ENCODE data around the gene CNPY1.

Gene CNPY1

DNA sequence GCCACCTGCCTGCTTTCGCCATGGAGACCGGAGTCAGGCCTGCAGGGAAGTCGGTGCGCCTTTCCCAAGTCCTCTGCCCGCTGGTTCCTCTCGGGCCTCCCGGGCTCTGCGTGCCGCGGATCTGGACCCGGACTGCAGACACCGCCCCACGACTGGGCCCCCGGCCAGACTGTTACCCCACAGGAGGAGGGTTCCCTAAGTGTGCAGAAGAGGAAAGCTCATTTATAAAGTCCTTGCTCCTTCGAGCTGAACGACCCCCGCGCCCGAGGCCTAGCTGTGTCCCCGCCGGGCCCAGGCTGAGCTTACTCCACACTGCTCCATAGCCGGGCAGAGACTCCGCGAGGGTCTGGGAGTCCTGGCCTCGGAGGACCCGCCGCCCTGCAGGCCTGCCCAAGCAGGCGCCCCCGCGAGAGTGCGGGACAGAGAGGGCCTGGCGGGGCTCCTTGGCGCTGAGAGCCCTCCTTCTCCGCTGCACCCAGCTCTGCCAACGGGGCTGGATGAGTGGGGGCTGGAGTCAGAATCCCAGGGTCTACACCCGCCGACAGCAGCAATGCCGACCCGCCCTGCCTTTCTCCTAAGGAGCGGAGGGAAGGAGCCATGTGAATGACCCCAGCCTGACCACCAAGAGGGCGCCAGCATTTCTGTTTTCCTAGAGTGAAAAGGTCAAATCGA lies 80.1 kb downstream of the CNPY1 start:
- DNase-seq (ENCODE audit: low spot score) = no peak

DNA sequence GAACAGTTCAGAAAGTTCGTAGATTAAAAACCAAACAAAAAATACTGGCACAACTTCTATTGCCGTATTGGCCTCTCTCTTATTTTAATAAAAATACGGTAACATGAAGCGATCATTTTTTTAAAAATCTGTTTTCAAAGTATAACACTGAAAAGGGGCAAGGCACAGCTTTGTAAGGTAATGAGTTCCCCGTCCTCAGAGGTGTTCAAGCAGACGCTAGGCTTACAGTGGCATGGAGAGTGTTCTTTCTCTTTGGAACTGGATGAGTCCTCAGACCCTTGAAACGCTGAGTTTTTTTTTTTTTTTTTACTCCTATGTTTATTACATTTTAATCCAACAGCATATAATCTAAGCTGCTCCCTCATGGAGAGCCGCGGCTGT lies 80.6 kb downstream of the CNPY1 start:
- DNase-seq (ENCODE audit: low spot score) = no peak

DNA sequence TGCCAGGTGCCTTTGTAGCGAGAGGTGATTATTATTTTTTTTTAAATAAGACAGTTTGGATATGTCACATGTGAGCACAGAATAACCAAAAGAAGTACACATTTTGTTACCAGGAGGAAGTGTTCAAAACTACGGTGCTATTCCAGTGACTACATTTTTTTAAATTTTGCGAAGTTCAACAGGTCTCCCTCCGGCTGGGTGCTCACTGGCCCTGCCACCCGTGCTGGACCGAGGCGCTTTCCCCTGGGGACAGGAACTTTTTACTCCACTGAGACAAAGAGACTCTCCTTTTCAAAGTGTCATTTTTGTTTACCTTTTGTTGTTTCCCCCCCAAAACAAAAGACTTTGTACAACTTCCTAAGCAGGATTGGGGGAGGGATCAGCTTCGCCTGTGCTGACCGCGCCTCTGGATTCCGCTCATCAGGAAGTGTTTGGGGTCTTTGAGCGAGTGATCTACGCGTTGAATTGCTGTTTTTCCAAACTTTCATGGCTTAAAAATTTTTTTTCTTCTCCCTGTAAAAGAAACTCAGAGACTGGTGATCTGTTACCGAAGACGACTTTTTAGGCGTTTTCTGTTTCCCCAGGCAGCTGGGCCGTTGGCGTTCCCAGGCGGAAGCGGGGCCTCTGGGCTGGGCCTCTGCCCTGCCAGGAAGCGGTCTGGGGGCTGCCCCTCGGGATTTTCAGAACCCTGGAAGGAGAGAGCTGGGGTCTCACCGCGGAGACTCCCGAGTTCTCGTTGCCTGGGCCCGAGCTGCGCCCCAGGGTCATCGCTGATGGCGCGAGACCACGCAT lies 81.2 kb downstream of the CNPY1 start:
- no peak for DNase-seq (ENCODE audit: low spot score)

DNA sequence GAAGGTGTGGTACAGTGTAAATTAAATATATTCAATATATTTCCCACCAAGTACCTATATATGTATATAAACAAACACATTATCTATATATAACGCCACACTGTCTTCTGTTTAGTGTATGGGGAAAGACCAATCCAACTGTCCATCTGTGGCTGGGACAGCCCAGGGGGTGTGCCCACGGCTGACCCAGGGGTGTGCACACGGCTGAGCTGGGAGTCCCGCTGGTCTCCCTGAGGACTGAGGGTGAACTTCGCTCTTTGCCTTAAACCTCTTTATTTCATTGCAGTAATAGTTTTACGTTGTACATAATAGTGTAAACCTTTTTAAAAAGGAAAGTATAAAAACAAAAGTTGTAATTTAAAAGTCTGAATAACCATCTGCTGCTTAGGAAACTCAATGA lies 82.2 kb downstream of the CNPY1 start:
- no peak for DNase-seq (ENCODE audit: low spot score)

DNA sequence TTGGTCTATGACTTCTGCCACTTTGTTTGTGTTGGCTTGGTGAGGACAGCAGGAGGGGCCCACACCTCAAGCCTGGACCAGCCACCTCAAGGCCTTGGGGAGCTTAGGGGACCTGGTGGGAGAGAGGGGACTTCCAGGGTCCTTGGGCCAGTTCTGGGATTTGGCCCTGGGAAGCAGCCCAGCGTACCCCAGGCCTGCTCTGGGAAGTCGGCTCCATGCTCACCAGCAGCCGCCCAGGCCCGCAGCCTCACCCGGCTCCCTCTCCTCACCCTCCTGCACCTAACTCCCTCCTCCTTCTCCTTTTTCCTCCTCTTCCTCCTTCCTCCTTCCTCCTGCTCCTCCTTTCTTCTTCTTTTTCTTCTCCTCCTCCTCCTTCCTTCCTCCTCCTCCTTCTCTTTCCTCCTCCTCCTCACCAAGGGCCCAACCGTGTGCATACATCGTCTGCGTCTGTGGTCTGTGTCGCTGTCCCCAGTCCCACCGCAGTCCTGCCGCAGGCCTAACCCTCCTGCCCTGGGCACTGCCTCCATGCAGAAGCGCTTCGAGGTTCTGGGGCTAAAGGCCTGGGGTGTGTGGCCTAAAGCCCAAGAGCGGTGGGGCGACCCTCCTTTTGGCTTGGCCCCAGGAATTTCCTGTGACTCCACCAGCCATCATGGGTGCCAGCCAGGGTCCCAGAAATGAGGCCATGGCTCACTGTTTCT lies 83.1 kb downstream of the CNPY1 start:
- DNase-seq (ENCODE audit: low spot score) = no peak

DNA sequence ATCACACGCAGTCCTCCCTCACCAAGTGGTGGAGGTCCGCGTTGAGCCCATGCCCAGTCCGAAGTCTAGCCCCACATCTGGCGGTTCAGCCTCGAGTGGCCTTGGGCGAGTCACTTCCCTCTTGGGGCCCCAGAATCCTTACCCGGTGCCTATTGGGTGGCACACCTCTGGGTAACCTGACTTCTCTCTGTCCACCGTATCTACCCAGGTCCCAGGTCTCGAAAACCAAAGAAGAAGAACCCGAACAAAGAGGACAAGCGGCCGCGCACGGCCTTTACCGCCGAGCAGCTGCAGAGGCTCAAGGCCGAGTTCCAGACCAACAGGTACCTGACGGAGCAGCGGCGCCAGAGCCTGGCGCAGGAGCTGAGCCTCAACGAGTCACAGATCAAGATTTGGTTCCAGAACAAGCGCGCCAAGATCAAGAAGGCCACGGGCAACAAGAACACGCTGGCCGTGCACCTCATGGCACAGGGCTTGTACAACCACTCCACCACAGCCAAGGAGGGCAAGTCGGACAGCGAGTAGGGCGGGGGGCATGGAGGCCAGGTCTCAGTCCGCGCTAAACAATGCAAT lies 84.1 kb downstream of the CNPY1 start:
- DNase-seq (ENCODE audit: low spot score) = no peak

DNA sequence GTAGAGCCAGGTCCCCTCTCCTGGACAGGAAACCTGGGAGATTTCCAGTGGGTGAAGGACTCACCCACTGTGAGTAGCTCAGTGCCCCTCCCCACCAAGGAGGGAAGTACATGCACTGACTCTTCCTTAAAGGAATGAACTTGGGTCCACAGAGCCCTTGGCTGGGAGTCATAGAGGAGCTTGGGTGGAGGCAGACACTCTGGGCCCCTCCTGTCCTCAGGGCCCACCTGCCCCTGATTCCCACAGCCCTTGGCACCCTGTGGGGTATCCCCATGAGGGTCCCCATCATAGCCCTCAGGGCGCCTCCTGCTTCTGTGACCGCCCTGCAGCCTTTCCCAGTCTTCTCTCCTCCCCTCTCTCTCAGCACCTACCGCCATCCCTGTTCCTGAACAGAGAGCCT lies 84.7 kb downstream of the CNPY1 start:
- no peak for DNase-seq (ENCODE audit: low spot score)

DNA sequence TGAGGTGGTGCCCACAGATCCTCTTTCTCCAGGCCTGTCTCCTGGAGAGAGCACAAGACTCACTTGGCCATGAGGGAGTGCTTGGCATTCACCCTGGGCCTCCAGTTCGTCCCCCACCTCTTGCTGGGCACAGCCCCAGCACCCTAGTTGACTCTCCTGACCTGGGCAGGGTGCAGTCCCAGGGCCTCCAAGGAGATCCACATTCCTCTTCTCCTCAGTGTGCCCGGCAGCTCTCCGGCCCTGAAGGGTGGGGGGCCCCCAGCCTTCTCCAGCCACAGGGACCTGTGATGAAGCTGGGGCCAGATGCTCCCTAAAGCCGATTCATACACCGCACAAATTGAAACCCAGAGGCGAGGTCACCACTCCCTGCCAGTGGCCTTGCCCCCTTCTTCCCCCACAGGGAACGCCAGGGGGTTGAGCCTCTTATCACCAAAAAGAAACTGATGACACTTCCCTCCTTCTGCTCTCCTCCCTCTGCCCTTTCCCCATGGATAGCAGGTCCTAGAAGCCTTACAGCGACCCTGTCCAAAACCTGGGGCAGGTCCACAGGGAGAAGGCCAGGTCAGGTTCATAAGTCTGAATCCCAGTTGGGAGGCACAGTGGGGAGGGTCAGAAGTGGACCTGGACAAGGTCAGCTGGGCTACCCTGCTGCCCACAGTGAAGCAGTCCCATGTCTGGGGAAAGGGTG lies 85.3 kb downstream of the CNPY1 start:
- no peak for DNase-seq (ENCODE audit: low spot score)

DNA sequence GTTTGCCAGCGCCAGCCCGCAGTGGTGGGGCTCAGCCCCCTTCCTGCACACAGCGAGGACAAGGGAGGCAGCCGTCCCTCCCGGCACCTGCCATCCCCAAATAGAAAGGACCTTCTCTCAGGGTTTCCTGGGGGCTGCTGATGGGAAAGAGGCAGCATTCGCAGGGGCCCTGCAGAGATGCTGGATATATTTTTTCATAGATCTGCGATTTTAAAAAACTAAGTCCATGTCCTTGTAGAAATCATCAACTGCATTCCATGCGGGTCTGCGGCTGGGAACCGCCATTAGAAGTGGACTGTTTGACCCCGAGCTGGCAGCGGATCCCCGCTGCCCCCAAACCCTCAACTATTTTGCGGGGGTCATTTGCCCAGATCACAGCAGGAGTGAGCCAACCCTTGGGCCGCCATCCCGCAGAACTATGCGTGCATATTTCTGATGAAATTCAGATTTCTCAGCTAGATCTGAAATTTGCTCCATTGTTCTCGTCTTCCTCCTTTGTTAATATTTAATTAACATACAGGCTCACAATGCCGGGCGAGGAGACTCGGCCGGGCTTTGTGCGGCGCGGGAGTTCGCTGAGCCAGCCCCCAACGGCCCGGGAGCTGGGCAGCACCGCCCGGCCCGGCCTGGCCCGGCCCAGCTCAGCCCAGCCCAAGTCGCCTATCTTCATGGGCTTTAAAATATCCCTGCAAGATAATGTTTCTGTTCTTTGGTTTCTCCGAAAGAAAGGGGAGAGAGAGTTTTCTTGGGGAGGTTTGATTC lies 86.5 kb downstream of the CNPY1 start:
- no peak for DNase-seq (ENCODE audit: low spot score)

DNA sequence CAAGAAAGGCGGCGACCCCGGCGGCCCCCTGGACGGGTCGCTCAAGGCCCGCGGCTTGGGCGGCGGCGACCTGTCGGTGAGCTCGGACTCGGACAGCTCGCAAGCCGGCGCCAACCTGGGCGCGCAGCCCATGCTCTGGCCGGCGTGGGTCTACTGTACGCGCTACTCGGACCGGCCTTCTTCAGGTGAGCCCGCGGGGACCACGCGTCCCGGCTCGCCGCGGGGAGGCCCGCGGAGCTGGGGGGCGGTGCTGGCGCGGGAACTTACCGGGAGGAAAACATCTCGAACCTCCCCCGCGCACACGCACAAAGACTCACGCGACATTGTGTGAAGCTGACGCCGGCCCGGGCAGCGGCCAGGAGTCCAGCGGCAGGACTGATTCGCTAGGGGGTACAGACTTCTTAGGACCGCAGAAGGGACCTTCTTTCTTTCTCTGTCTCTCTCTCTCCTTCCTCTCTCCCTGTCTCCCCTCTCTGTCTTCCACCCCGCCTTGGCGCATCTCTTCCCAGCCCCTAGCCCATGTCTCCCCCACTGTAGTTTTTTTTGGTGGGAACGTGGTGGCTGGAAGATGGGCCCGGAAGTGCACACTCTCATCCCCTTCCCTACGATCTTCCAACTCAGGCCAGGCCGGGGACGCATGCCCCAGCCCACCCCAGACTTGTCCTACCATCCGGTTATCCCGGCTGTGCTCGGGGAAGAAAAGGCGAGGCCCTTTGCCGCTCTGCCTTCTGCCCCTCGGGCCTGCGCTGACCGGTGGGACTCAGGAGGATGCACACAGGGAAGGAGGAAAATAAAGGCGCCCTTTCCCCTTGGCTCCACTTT lies 87.3 kb downstream of the CNPY1 start:
- no peak for DNase-seq (ENCODE audit: low spot score)

DNA sequence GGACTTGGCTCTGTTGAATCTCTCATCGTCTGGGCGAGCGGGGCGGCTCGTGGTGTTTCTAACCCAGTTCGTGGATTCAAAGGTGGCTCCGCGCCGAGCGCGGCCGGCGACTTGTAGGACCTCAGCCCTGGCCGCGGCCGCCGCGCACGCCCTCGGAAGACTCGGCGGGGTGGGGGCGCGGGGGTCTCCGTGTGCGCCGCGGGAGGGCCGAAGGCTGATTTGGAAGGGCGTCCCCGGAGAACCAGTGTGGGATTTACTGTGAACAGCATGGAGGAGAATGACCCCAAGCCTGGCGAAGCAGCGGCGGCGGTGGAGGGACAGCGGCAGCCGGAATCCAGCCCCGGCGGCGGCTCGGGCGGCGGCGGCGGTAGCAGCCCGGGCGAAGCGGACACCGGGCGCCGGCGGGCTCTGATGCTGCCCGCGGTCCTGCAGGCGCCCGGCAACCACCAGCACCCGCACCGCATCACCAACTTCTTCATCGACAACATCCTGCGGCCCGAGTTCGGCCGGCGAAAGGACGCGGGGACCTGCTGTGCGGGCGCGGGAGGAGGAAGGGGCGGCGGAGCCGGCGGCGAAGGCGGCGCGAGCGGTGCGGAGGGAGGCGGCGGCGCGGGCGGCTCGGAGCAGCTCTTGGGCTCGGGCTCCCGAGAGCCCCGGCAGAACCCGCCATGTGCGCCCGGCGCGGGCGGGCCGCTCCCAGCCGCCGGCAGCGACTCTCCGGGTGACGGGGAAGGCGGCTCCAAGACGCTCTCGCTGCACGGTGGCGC lies 88.1 kb downstream of the CNPY1 start, which contains the start of gene EN2:
Gene EN2 (plus strand): TSS at position 19 of the 767 bp plus-strand sequence. CDS start 249 bp downstream, at position 268.
- DNase-seq (ENCODE audit: low spot score) = no peak

DNA sequence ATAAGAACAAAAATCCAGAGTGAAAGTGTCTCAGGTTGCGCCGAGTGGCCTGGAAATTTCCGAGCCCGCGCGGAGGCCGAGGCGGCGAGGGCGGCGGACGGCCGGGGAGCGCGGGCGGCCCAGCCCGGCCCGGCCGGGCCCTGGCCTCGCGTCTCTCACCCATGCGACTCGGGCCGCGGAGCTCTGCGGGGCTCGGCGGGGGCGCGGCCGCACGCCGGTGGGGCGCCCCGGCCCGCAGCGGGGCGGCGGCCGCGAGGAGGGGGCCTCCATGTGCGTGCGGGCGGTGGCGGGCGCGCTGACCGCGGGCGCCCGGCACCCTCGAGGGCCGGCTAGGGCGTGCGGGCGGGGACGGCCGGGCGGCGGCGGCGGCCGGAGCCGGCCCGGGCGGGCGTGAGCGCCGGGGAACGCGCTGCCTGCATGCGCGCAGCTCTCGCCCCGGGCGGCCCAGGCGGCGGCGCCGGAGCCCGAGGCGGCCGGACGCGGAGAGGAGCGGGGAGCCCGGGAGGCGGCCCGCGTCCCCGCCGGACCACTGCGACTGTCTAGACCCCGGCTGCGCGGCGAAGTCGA lies 88.7 kb downstream of the CNPY1 start:
- no peak for DNase-seq (ENCODE audit: low spot score)

DNA sequence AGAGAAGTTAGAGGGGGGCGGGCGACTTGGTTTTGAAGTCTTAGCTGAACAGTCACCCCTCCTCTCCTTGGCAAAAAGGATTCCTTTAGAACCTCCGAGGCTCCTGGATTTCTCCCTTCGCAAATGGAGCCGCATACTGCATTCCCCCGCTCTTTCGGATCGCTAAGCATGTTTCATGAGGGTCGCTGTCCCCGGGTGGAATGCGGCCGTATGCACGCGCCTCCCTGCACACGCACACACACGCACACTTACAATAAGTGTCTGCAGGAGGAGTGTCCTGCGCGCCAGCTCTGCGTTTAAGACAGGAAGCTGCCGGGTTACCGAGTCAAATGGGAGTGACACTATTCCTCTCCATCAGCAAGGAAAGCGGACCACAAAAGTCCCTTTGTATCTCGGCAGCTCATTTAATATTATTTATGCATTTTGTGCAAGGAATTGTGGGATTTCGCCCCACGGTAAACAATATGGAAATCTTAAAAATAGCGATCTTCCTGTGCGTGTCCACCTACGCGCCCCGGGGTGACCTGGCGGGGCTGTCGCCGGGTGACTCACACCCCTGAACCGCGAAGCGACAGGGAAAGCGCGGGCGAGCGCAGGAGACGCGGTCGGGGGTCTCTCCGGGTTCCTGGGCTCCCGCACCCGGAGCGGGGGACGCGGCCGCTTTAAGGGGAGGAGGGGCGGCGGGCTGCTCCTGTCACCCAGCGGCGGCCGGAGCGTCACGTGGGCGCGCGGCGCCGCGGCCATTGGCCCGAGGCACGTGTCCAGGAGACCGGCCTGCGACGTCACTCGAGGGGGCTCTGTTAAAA lies 89.4 kb downstream of the CNPY1 start:
- DNase-seq (ENCODE audit: low spot score) = no peak

DNA sequence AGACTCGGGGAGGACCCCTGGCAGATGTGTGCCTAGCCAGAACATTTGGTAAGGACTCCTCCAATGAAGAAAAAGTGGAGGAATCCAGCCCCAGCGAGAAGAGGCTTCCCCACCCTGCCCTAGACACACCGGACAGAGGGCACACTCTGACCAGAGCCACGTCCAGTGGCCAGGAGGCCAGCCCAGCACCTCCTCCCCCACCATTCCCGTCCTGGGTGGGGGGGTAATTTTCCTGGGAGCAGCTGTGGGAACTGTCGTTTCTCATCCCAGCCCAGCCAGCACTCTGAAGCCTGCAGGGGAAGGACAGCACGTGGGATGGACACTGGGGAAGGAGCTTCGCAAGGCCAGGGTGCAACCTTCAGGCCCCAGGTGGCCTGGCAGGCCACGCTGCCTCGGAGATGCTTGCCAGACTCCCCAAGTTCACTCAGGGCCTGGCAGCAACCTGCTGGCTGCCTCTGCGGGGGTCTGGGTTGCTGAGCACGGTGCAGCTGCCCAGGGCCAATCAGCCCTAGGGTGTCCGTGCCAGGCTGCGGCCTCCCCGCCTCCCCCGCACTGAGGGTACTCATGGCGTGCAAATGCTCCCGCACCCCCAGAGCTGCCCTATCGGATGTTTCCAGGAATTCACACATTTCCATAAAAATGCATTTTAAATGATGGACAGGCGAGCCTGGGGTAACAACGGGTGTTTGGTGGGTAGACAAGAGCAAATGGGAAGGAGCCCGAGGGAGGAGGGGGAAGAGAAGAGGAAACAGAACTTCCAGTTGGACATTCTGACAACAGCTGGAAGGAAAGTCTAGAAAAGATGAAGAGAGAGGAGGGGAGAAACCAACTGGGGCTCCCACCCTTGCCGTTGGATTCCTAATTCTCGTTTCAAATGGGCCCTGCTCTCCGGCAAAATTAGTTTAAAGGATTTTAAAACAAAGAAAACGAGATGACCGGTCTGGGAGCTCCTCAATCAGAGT lies 90.3 kb downstream of the CNPY1 start:
- DNase-seq (ENCODE audit: low spot score) = no peak

DNA sequence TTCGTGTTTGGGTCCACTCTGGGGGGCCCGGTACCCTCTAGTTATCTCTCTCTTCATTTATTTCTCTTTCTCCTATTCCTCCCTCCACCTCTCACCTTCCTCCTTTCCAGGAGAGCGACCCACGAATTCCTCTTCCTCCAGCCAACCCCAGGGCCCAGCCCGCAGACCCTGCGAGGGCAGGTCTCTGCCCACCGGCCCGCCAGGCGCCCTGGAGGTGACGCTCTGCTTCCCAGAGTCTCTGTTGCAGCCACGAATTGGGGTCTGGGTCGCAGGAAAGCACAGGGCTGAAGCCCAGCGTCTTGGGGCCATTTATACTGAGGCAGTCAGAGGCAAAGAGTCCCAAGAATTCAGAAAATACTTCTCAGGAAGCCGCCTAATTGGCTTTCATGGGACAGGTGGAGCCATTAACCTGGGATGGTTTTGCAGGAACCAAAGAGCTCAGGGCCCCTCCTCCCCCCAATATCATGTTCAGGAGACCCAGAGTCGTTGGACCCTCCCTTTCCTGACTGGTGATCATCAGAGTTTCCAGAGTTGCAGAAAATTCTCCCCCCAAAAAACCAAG lies 91.1 kb downstream of the CNPY1 start:
- DNase-seq (ENCODE audit: low spot score) = no peak

DNA sequence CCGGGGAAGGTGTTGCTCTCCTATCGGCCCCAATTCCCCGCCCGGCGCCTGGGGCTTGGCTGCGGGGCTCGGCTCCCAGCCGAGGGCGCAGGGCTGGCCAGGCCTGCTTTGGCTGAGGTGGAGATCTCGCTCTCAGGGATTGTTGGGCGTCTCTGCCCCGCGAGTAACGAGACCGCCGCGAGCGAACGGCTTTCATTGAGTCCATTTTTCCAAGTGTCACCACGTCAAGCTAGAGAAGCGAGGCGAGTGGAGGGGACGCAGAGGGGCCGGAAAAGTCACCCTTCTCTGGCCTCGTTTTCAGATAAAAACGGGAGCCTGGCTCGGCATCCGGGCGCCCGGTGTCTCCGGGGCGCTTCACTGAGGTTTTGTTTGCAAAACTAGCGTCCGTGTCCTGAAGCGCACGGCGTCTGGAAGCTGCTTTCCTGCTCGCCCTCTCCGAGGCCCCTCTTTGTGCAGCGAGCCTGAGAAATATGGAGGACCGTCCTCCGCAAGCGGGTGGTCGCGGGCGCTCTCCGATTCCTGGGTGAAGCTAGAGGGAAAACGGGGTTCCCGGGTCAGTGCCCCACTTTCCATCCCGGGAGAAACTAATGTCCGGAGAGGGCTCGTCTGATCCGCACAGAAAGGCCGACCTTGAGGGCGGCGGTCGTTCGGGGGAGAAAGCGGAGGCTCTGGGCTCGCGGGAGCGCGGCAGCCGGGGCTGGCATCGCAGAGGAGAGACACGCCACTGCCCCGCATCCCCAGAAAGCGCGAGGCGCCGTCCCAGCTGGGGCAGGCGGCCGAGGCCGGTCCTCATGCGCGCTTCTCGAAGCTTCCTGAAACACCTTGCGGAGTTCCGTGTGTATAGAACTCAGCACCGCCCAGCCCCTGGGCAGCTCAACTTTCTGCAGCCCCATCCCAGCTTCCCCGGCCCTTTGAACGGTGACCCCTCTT lies 91.9 kb downstream of the CNPY1 start:
- no peak for DNase-seq (ENCODE audit: low spot score)
